ENCODE results near the gene EOLA2.
"Not testable (repeated sequence)": the region's sequence is repeated elsewhere in the genome, so short reads cannot be mapped to it uniquely, and the experiment has no call there.

DNA sequence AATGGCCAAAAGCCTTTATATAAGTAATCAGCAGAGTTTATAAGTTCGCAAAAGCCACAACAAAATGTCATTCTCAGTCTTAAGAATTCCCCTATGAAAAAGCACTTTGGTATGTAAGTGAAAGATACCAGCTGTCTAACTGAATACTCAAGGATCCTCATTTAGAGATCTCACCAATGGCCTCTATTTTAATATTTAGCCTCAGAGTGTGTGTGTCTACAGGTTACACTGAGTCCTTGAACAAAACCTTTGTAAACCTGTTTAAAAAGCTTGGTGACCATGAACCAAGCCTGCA is 10.4 kb downstream of the EOLA2 start:
- not testable (repeated sequence) for TF ChIP-seq NFYA (IDR thresholded peaks at IDR 0.05; ENCODE audit: borderline replicate concordance, low read depth, low read length); POLR2A (IDR thresholded peaks at IDR 0.05; ENCODE audit: low read depth, low read length)

Data from GM12878 (cell line).